GM18517 (cell line): ENCODE results near the gene GNG2.

Experiments used
- ATAC-seq: cut with Tn5 transposase; IDR thresholded peaks from one replicate; pipeline ENCODE4 v1.9.1; 2021; ENCODE audit warnings: mild to moderate bottlenecking, moderate library complexity; ENCODE audit not compliant: unreplicated experiment

Gene GNG2

GRCh38 chr14:52015411-52016030 is 155.1 kb downstream of the GNG2 start:
- ATAC-seq, result no peak

- ATAC-seq, result no peak
Observed at GRCh38 chr14:52018252-52018651, 157.8 kb downstream of the GNG2 start.

- no peak for ATAC-seq
Observed at GRCh38 chr14:52018970-52019369, 158.6 kb downstream of the GNG2 start.
